ENCODE data around the gene METAP1D. TPM values are rescaled to one million over a fixed set of nuclear protein-coding genes. Genes with fewer than 3 reads are reported as not detected.

Gene METAP1D
- total RNA-seq, 1 donor from 2014 or later: 15.4 TPM

GRCh38 chr2:172091761-172092566 is 92.2 kb downstream of the METAP1D start:
- no peak for DNase-seq (ENCODE audit: low spot score)

GRCh38 chr2:172092716-172093415 is 93.1 kb downstream of the METAP1D start:
- DNase-seq (ENCODE audit: low spot score): no peak

- DNase-seq (ENCODE audit: low spot score): no peak
These were observed 93.9 kb downstream of the METAP1D start for GRCh38 chr2:172093416-172094293.

GRCh38 chr2:172094294-172095145 is 94.8 kb downstream of the METAP1D start:
- no peak for DNase-seq (ENCODE audit: low spot score)

- peak; percentile 75 for DNase-seq (ENCODE audit: low spot score)
These were observed 95.6 kb downstream of the METAP1D start for GRCh38 chr2:172095146-172095904.

- no peak for DNase-seq (ENCODE audit: low spot score)
These were observed 96.3 kb downstream of the METAP1D start for GRCh38 chr2:172095905-172096625.

GRCh38 chr2:172096626-172097547 is 97.1 kb downstream of the METAP1D start:
- no peak for DNase-seq (ENCODE audit: low spot score)

GRCh38 chr2:172097557-172098131 is 97.9 kb downstream of the METAP1D start:
- no peak for DNase-seq (ENCODE audit: low spot score)

- no peak for DNase-seq (ENCODE audit: low spot score)
These were observed 98.5 kb downstream of the METAP1D start for GRCh38 chr2:172098287-172098649.

- no peak for DNase-seq (ENCODE audit: low spot score)
These were observed 99.1 kb downstream of the METAP1D start for GRCh38 chr2:172098650-172099471.

- DNase-seq (ENCODE audit: low spot score): no peak
These were observed 99.8 kb downstream of the METAP1D start for GRCh38 chr2:172099472-172100079.

- no peak for DNase-seq (ENCODE audit: low spot score)
These were observed 100.6 kb downstream of the METAP1D start for GRCh38 chr2:172100080-172100934.

- DNase-seq (ENCODE audit: low spot score): no peak
These were observed 101.4 kb downstream of the METAP1D start for GRCh38 chr2:172100935-172101820.

GRCh38 chr2:172101821-172102390 is 102.2 kb downstream of the METAP1D start:
- DNase-seq (ENCODE audit: low spot score): no peak
